Measurements from ENCODE around the gene CDS2. TPM values are rescaled to one million over a fixed set of nuclear protein-coding genes. Genes with fewer than 3 reads are reported as not detected.

Gene CDS2
- total RNA-seq, 6 experiments from 2014 or later = 13.7 to 42.3 (median 31.6) TPM

DNA sequence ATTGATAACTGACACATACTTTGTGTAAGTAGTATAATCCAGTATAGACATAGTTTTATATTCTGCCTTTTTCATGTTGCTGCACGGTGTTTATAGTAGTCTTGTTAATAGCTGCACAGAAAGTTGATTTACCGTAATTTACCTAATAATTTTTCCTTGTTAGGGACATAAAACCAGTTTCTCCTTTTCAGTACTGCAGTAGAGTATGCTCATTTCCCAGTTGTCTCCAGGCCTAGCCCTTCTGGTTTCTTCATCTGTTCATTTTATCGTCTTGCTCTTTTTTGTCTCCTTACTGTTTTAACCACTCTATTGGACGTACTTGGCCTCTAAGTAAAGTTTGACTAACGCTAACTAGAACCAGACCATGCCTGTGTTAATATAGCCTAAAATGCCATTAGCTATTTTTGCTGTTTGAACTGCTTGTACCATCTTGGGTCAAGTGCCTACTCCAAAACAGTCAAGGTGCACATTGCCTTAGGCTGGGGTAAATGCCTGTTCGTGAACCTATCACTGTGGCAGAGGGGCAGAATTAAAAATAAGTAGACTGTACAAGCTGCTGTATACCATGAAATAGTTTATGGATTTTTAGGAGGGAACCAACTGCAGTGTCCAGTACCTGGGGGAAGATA, 34.8 kb downstream of the CDS2 start:
- ATAC-seq (no peak), DNase-seq (no peak)
- 82% methylated on average over 6 of the region's 6 CpGs for WGBS (ENCODE audit: insufficient coverage, low coverage, low lambda C conversion rate, missing lambda C conversion rate)
- Histone ChIP-seq H3K4me1 (peaks cover 0 to 18% (median 3%) of the 10 kb centered on the region in 4 donors), H3K4me3 (no peak overlapping the region), H3K27me3 (no peaks in the 10 kb centered on the region), H3K27ac (no peak overlapping the region), H3K9me3 (no peaks in the 10 kb centered on the region), H3K36me3 (no peaks in the 10 kb centered on the region)
- intact Hi-C loops (cut with DNase I) = no loop called here
- TF ChIP-seq POLR2A (IDR thresholded peaks at IDR 0.05) = no peak
- TF ChIP-seq, protein P1, sequence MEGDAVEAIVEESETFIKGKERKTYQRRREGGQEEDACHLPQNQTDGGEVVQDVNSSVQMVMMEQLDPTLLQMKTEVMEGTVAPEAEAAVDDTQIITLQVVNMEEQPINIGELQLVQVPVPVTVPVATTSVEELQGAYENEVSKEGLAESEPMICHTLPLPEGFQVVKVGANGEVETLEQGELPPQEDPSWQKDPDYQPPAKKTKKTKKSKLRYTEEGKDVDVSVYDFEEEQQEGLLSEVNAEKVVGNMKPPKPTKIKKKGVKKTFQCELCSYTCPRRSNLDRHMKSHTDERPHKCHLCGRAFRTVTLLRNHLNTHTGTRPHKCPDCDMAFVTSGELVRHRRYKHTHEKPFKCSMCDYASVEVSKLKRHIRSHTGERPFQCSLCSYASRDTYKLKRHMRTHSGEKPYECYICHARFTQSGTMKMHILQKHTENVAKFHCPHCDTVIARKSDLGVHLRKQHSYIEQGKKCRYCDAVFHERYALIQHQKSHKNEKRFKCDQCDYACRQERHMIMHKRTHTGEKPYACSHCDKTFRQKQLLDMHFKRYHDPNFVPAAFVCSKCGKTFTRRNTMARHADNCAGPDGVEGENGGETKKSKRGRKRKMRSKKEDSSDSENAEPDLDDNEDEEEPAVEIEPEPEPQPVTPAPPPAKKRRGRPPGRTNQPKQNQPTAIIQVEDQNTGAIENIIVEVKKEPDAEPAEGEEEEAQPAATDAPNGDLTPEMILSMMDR (IDR thresholded peaks at IDR 0.05) = no peak

DNA sequence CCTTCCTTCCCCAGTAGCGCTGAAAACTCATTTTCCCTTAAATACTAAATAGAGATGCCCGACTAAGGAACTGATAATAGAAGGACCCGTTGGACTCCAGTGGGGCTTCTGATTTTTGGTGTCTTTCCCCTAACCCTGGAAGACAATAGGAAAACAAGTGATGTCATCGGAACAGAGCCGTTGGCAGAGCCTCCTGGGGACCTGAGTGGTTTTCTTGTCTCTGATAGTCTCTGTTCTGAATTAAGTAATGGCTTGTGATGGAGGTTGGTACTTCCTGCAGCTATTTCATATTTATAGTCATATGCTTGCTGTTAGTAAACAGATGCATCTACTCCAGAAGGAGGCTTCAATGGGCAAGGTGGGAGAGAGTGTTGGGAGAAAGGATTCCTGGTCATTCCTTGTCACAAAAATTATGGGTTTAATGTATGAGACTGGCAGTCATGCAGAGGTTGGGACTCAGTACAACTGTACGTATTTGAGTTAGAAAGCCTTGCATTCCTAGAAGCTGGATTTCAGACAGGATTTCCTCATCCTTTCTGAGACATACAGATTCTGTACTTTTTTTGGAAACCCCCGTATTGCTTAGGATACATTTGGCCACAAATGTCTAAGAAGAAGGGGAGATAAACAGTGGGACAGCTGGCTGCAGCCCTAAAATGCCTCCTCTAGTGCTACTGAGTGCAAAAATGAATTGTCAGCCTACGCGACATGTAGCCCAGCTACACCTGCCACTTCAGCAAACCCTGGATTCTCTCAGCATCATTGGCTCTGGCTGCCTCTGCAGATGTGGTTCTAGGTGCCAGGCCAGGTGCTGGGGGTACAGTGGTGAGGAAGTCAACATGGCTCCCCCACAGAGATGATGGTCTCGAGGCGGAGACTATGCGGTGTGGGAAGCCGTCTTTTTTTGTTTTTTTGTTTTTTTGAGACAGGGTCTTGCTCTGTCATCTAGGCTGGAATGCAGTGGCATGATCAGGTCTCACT, 38.1 kb downstream of the CDS2 start:
- 79% methylated on average over 11 of the region's 13 CpGs for WGBS (ENCODE audit: insufficient coverage, low coverage, low lambda C conversion rate, missing lambda C conversion rate)
- Histone ChIP-seq H3K4me3 (no peak overlapping the region), H3K27ac (no peak overlapping the region), H3K9me3 (no peaks in the 10 kb centered on the region), H3K4me1 (peaks cover 0 to 17% (median 0%) of the 10 kb centered on the region in 4 donors), H3K36me3 (no peaks in the 10 kb centered on the region), H3K27me3 (no peaks in the 10 kb centered on the region)
- ATAC-seq (no peak), DNase-seq (no peak)
- TF ChIP-seq, protein P1 (IDR thresholded peaks at IDR 0.05) = no peak
- TF ChIP-seq POLR2A (IDR thresholded peaks at IDR 0.05) = no peak
- intact Hi-C loops (cut with DNase I) = no loop called here

DNA sequence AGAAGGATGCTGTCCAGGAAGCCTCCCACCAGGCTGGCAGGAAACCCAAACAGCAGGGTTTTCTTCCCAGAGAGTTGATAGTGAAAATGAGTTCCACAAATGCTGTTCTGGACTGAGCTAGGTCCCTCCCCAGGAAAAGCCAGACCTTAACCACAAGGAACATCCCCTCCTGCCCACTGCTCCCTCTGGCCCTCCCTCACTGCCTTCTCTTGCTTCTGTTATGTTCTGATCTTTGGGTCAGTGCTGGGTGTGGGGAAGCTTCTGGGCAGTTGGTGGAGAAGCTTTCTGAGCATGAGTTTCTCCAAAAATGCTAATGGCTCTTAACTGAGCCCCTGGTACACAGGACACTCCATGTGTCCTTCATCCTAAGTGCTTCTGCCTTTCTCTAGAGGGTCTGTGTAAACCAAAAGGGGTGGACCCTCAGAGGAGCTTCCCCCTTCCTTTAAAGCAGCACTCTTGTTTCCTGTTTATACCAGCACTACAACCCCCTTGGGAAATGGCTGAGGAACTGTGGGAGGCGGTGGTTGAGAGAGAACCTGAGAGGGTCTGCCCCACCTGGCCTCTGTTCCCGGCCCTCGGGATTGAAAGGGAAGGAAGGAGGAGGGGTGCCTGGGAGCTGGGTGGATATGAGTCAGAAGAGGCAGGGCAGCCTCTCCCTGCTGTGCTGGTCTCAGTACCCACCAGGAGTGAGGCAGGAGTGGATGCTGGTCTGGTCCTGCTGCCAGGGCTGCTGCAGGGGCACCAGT, 42.0 kb downstream of the CDS2 start:
- Histone ChIP-seq H3K27ac (peak overlapping the region in 1 of 3 donors; percentile 39), H3K4me3 (no peak overlapping the region), H3K36me3 (no peaks in the 10 kb centered on the region), H3K9me3 (no peaks in the 10 kb centered on the region), H3K4me1 (peaks cover 0 to 45% (median 18%) of the 10 kb centered on the region in 4 donors), H3K27me3 (no peaks in the 10 kb centered on the region)
- no peak for DNase-seq
- intact Hi-C loops (cut with DNase I) = no loop called here
- 20% methylated on average over 2 of the region's 3 CpGs for WGBS (ENCODE audit: insufficient coverage, low coverage, low lambda C conversion rate, missing lambda C conversion rate)
- ATAC-seq = peak in 1 of 4 donors; percentile 3
- no peak for TF ChIP-seq POLR2A (IDR thresholded peaks at IDR 0.05)
- TF ChIP-seq, protein P1 (IDR thresholded peaks at IDR 0.05) = no peak

DNA sequence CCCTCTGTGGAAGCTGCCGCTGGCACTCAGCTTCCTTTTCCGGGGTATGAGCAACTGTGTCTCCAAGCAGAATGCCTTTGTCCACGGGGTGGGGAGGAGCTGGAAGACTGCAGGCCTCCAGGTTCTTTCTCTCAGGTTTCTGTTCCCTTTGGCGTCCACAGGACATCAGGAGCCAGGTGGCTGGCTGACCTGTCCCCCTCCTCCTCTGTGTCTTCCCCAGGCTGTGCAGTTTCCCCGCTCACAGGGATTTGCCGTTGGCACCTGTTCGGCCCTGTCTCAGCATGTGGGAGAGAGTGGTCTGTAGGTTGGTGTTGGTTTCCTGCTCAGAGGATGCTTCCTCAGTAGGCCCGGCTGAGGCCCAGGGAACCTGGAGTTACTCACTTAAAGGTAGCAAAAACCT, 43.5 kb downstream of the CDS2 start:
- intact Hi-C loops (cut with DNase I) = no loop called here
- Histone ChIP-seq H3K4me1 (peaks cover 0 to 49% (median 18%) of the 10 kb centered on the region in 4 donors), H3K27ac (no peak overlapping the region), H3K27me3 (no peaks in the 10 kb centered on the region), H3K9me3 (no peaks in the 10 kb centered on the region), H3K36me3 (peaks cover 0 to 8% (median 0%) of the 10 kb centered on the region in 4 donors), H3K4me3 (no peak overlapping the region)
- DNase-seq = no peak
- WGBS (ENCODE audit: insufficient coverage, low coverage, low lambda C conversion rate, missing lambda C conversion rate) = 73% methylated on average over 5 of the region's 8 CpGs
- ATAC-seq = no peak
- TF ChIP-seq, protein P1 (IDR thresholded peaks at IDR 0.05) = no peak
- TF ChIP-seq POLR2A (IDR thresholded peaks at IDR 0.05) = no peak
